HCT116 (cell line): ENCODE data around the gene SRRD. TPM values are rescaled to one million over a fixed set of nuclear protein-coding genes. Genes with fewer than 3 reads are reported as not detected.

Experiments used
- ATAC-seq: fragments of 200-7000 bp; cut with Tn5 transposase; 2 replicates; pipeline ENCODE4 v1.9.1; 2020; ENCODE audit warnings: mild to moderate bottlenecking, moderate library complexity
- BruUV-seq: library from RNA; stranded (reverse); fragments of 400-500 nt; replicated peaks from 2 replicates; lab custom pipeline; 2021; lab: Mats Ljungman, UMichigan
- CTCF ChIA-PET: fragments of 300-600 bp; sonication (Branson Sonifier 250); formaldehyde crosslinking; loops from one replicate; lab custom pipeline; 2021; ENCODE audit warnings: antibody characterized with exemption; lab: Charles Lee
- POLR2A ChIA-PET: fragments of 300-600, 350-600 bp; sonication (Branson Sonifier 250); formaldehyde crosslinking; loops from one replicate; lab custom pipeline; 2021; ENCODE audit warnings: antibody characterized with exemption; lab: Charles Lee
- RAD21 ChIA-PET, 2 experiments: fragments of 300-600 bp; sonication (Branson Sonifier 250); formaldehyde crosslinking; loops; one replicate each; lab custom pipeline; 2023; ENCODE audit warnings: low total read pairs in 2 of 2; ENCODE audit not compliant: uncharacterized antibody in 2 of 2, unreplicated experiment in 2 of 2, low non-redundant PET in 1 of 2; lab: Charles Lee
- DNase-seq: peaks from one replicate; pipeline ENCODE4 v3.0.0-alpha.2; 2010; ENCODE audit warnings: low read depth, low spot score
- H2AFZ ChIP-seq: fragments of 200-600 bp; shearing (Covaris generic), sonication (generic); 2 replicates; pipeline ENCODE4 v1.6.1; 2017; ENCODE audit warnings: low read depth, mixed run types, mixed read lengths, antibody characterized with exemption, low read length; ENCODE audit not compliant: poor library complexity, severe bottlenecking
- H3K27ac ChIP-seq: 2 replicates; pipeline ENCODE4 v1.5.1; 2012; ENCODE audit warnings: low read depth, low read length
- H3K27me3 ChIP-seq: fragments of 200-600 bp; sonication (generic); 2 replicates; pipeline ENCODE4 v1.6.1; 2016; ENCODE audit warnings: mixed run types, low read length, mixed read lengths; ENCODE audit not compliant: insufficient read depth
- H3K36me3 ChIP-seq, 2 experiments: fragments of 200-500 bp in 1 of 2; fragments of 200-600 bp in 1 of 2; sonication (Bioruptor generic) in 1 of 2; sonication (generic) in 1 of 2; 2 replicates each; pipeline versions ENCODE4 v1.5.1 to v1.6.1; 2014 to 2016; ENCODE audit warnings: low read length in 2 of 2, inconsistent platforms in 1 of 2, mixed read lengths in 1 of 2, mixed run types in 1 of 2; ENCODE audit not compliant: insufficient read depth in 2 of 2, control insufficient read depth in 1 of 2
- H3K4me1 ChIP-seq, 2 experiments: fragments of 200-600 bp in 1 of 2; sonication (generic) in 1 of 2; 2 replicates each; pipeline versions ENCODE4 v1.5.1 to v1.6.1; 2012 to 2017; ENCODE audit warnings: low read length in 2 of 2, inconsistent platforms in 1 of 2, mild to moderate bottlenecking in 1 of 2, mixed read lengths in 1 of 2, mixed run types in 1 of 2, moderate library complexity in 1 of 2; ENCODE audit not compliant: insufficient read depth in 2 of 2, control insufficient read depth in 1 of 2
- H3K4me2 ChIP-seq: fragments of 200-600 bp; sonication (generic); 2 replicates; pipeline ENCODE4 v1.6.1; 2017; ENCODE audit warnings: mixed run types, low read length, mixed read lengths
- H3K4me3 ChIP-seq, 2 experiments: fragments of 200-600 bp in 1 of 2; sonication (generic) in 1 of 2; replicated peaks in 1 of 2; 2 replicates each; pipeline ENCODE4 v1.5.1; 2011 to 2016; ENCODE audit warnings: low read length in 2 of 2, control low read depth in 1 of 2, low read depth in 1 of 2, mild to moderate bottlenecking in 1 of 2, mixed read lengths in 1 of 2, mixed run types in 1 of 2
- H3K79me2 ChIP-seq: fragments of 200-600 bp; sonication (generic); 2 replicates; pipeline ENCODE4 v1.6.1; 2017; ENCODE audit warnings: mild to moderate bottlenecking, mixed run types, low read length, moderate library complexity, mixed read lengths; ENCODE audit not compliant: insufficient read depth
- H3K9ac ChIP-seq: fragments of 200-600 bp; sonication (generic); 2 replicates; pipeline ENCODE4 v1.6.1; 2016; ENCODE audit warnings: low read length, mixed read lengths
- H3K9me2 ChIP-seq: fragments of 200-600 bp; sonication (generic), shearing (Covaris generic); 2 replicates; pipeline ENCODE4 v1.6.1; 2017; ENCODE audit warnings: mixed run types, mild to moderate bottlenecking, moderate library complexity; ENCODE audit not compliant: insufficient read depth
- H3K9me3 ChIP-seq, 2 experiments: fragments of 200-500 bp in 1 of 2; fragments of 200-600 bp in 1 of 2; sonication (Bioruptor generic) in 1 of 2; sonication (generic) in 1 of 2; 2 replicates each; pipeline ENCODE4 v1.6.1; 2014 to 2017; ENCODE audit warnings: low read length in 2 of 2, mixed read lengths in 2 of 2, inconsistent platforms in 1 of 2, low read depth in 1 of 2, mild to moderate bottlenecking in 1 of 2, mixed run types in 1 of 2, moderate library complexity in 1 of 2; ENCODE audit not compliant: control insufficient read depth in 1 of 2, insufficient read depth in 1 of 2
- H4K20me1 ChIP-seq: fragments of 200-600 bp; sonication (generic), shearing (Covaris generic); 2 replicates; pipeline ENCODE4 v1.6.1; 2017; ENCODE audit warnings: mixed run types, mild to moderate bottlenecking, moderate library complexity; ENCODE audit not compliant: insufficient read depth
- CBX3 ChIP-seq: IDR thresholded peaks from 2 replicates; pipeline ENCODE4 v1.6.1; 2012; ENCODE audit warnings: low read depth
- CEBPB ChIP-seq: IDR thresholded peaks from 2 replicates; pipeline ENCODE4 v1.6.1; 2012; ENCODE audit warnings: low read depth
- CTCF ChIP-seq, 3 experiments: fragments of 200-600 bp in 1 of 3; sonication (generic) in 1 of 3; IDR thresholded peaks in 2 of 3; conservative IDR thresholded peaks in 1 of 3; 2 replicates each; pipeline ENCODE4 v1.5.1; 2012 to 2017; ENCODE audit warnings: low read depth in 2 of 3, low read length in 2 of 3, antibody characterized with exemption in 1 of 3, borderline replicate concordance in 1 of 3, control low read depth in 1 of 3, mild to moderate bottlenecking in 1 of 3, mixed read lengths in 1 of 3, mixed run types in 1 of 3, moderate library complexity in 1 of 3; ENCODE audit not compliant: insufficient read depth in 1 of 3
- EGR1 ChIP-seq: IDR thresholded peaks from 2 replicates; pipeline ENCODE4 v1.6.1; 2012; ENCODE audit warnings: low read depth
- FOSL1 ChIP-seq: IDR thresholded peaks from 2 replicates; pipeline ENCODE4 v1.6.1; 2012; ENCODE audit warnings: low read depth
- JUND ChIP-seq: IDR thresholded peaks from 2 replicates; pipeline ENCODE4 v1.6.1; 2012
- MAX ChIP-seq: IDR thresholded peaks from 2 replicates; pipeline ENCODE4 v1.6.1; 2012
- POLR2A ChIP-seq: IDR thresholded peaks from 2 replicates; pipeline ENCODE4 v1.7.0; 2011; ENCODE audit warnings: borderline replicate concordance; ENCODE audit not compliant: insufficient read depth, insufficient read length; ENCODE audit errors: extremely low read depth
- RAD21 ChIP-seq: IDR thresholded peaks from 2 replicates; pipeline ENCODE4 v1.6.1; 2012; ENCODE audit warnings: low read depth, mild to moderate bottlenecking
- SIN3A ChIP-seq: IDR thresholded peaks from 2 replicates; pipeline ENCODE4 v1.6.1; 2012; ENCODE audit warnings: low read depth
- SP1 ChIP-seq: IDR thresholded peaks from 2 replicates; pipeline ENCODE4 v1.6.1; 2012; ENCODE audit warnings: low read depth
- SRF ChIP-seq: IDR thresholded peaks from 2 replicates; pipeline ENCODE4 v1.6.1; 2012; ENCODE audit warnings: low read depth
- YY1 ChIP-seq: IDR thresholded peaks from 2 replicates; pipeline ENCODE4 v1.6.1; 2011; ENCODE audit warnings: low read length, low read depth, moderate library complexity, mild to moderate bottlenecking; ENCODE audit not compliant: insufficient replicate concordance; ENCODE audit errors: extremely low read depth
- ZFX ChIP-seq: fragments of 450-650 bp; IDR thresholded peaks from 2 replicates; pipeline ENCODE4 v1.6.1; 2017
- intact Hi-C: fragments of 100-400 bp; cut with micrococcal nuclease; formaldehyde crosslinking; loops from 2 replicates; pipeline ENCODE4 v1.10.0; 2022
- total RNA-seq: library from RNA; stranded (reverse); gene quantifications from one replicate; pipeline ENCODE4 v1.2.1, GENCODE V29; 2021; ENCODE audit not compliant: unreplicated experiment

The SRRD gene
- total RNA-seq, 1 experiment from 2014 or later = 30.4 TPM

- no TSS peak for BruUV-seq
- no peak for TF ChIP-seq YY1
- Histone ChIP-seq H3K27ac (no peak overlapping the region), H2AFZ (no peak overlapping the region), H3K4me2 (no peak overlapping the region), H3K4me3 (no peak overlapping the region), H3K9me2 (no peaks in the 10 kb centered on the region), H3K4me1 (no peaks in the 10 kb centered on the region), H3K27me3 (no peaks in the 10 kb centered on the region), H3K9me3 (no peaks in the 10 kb centered on the region), H3K9ac (no peak overlapping the region), H3K36me3 (no peaks in the 10 kb centered on the region), H3K79me2 (no peaks in the 10 kb centered on the region), H4K20me1 (no peaks in the 10 kb centered on the region)
- POLR2A ChIA-PET = no interaction called here
- RAD21 ChIA-PET = no interaction called here
- no peak for ATAC-seq
- DNase-seq = no peak
- intact Hi-C loops = no loop called here
- CTCF ChIA-PET = no interaction called here
Observed at GRCh38 chr22:26522012-26522411, 38.3 kb downstream of the SRRD start.

GRCh38 chr22:26522592-26522991 is 38.9 kb downstream of the SRRD start:
- no peak overlapping the region for H3K4me2 ChIP-seq
- BruUV-seq = no TSS peak
- TF ChIP-seq CBX3 = no peak
- TF ChIP-seq, all 23 proteins: peak for 0
- Histone ChIP-seq H4K20me1 (no peaks in the 10 kb centered on the region), H3K4me1 (no peaks in the 10 kb centered on the region), H3K27ac (no peak overlapping the region), H2AFZ (no peak overlapping the region), H3K36me3 (no peaks in the 10 kb centered on the region), H3K9me2 (no peaks in the 10 kb centered on the region), H3K79me2 (no peaks in the 10 kb centered on the region), H3K9ac (no peak overlapping the region), H3K9me3 (no peaks in the 10 kb centered on the region), H3K27me3 (no peaks in the 10 kb centered on the region), H3K4me3 (no peak overlapping the region)
- CTCF ChIA-PET = no interaction called here
- RAD21 ChIA-PET = no interaction called here
- ATAC-seq = no peak
- DNase-seq = no peak
- intact Hi-C loops = no loop called here
- POLR2A ChIA-PET = no interaction called here

GRCh38 chr22:26524870-26525269 is 41.2 kb downstream of the SRRD start:
- H3K9ac ChIP-seq = no peak overlapping the region
- H4K20me1 ChIP-seq = no peaks in the 10 kb centered on the region
- no peaks in the 10 kb centered on the region for H3K9me3 ChIP-seq
- no peak overlapping the region for H3K27ac ChIP-seq
- H3K79me2 ChIP-seq = no peaks in the 10 kb centered on the region
- no peak for ATAC-seq
- POLR2A ChIA-PET = no interaction called here
- intact Hi-C loops = no loop called here
- no peak overlapping the region for H3K4me2 ChIP-seq
- no peaks in the 10 kb centered on the region for H3K27me3 ChIP-seq
- CTCF ChIA-PET = no interaction called here
- DNase-seq = no peak
- BruUV-seq = no TSS peak
- 0 out of 4 replicates have a peak, but pooled peaks cover 0 to 2% of the 10 kb centered on the region in 2 experiments for H3K36me3 ChIP-seq
- H3K4me1 ChIP-seq = no peaks in the 10 kb centered on the region
- RAD21 ChIA-PET = no interaction called here
- H3K4me3 ChIP-seq = no peak overlapping the region
- no peak overlapping the region for H2AFZ ChIP-seq
- H3K9me2 ChIP-seq = no peaks in the 10 kb centered on the region
- no peak for TF ChIP-seq JUND
- no peak for TF ChIP-seq FOSL1
- no peak for TF ChIP-seq CEBPB
- TF ChIP-seq MAX = no peak
- no peak for TF ChIP-seq YY1
- no peak for TF ChIP-seq POLR2A
- no peak for TF ChIP-seq ZFX
- no peak for TF ChIP-seq SRF
- TF ChIP-seq EGR1 = no peak
- TF ChIP-seq SIN3A = no peak
- TF ChIP-seq CBX3 = no peak
- TF ChIP-seq RAD21 = no peak
- no peak for TF ChIP-seq CTCF (IDR thresholded peaks at IDR 0.05 in 2 of 3, conservative IDR thresholded peaks at IDR 0.05 in 1 of 3; ENCODE audit: borderline replicate concordance in 1 of 3, insufficient read depth in 1 of 3, low read depth in 2 of 3, low read length in 2 of 3)
- no peak for TF ChIP-seq SP1
